Measurements from ENCODE around the gene CRB2. TPM values are rescaled to one million over a fixed set of nuclear protein-coding genes. Genes with fewer than 3 reads are reported as not detected.
A peak's percentile ranks its signal among the peaks of the same experiment; 100 is the strongest.

The CRB2 gene
- polyA plus RNA-seq, 1 experiment: not detected

- Histone ChIP-seq H3K27ac (ENCODE audit: low read depth, low read length) (no peak overlapping the region), H3K27me3 (ENCODE audit: control insufficient read depth, insufficient read depth, low read length) (peaks cover 37% of the 10 kb centered on the region), H3K9me3 (ENCODE audit: control insufficient read depth, insufficient read depth, low read length) (no peaks in the 10 kb centered on the region; the same call in 1 of the 2 replicates), H3K4me3 (ENCODE audit: low read depth, low read length) (no peak overlapping the region)
- ChIA-PET CTCF (interaction anchor here (1.0 to 12.9 kb wide), 19 partner anchors 8 to 313 kb away, joined by 3 to 158 read pairs (median 6); no protein-coding TSS in a partner anchor), POLR2A (interaction anchor here (0.5 kb wide), 1 partner anchor 115 kb away, joined by 6 read pairs; no protein-coding TSS in a partner anchor)
- DNase-seq (ENCODE audit: low read depth, low spot score): no peak
- TF ChIP-seq CTCF (IDR thresholded peaks at IDR 0.05; ENCODE audit: low read depth, low read length): no peak
Measured at GRCh38 chr9:123349033-123349432, 7.0 kb upstream of the CRB2 start.

DNA sequence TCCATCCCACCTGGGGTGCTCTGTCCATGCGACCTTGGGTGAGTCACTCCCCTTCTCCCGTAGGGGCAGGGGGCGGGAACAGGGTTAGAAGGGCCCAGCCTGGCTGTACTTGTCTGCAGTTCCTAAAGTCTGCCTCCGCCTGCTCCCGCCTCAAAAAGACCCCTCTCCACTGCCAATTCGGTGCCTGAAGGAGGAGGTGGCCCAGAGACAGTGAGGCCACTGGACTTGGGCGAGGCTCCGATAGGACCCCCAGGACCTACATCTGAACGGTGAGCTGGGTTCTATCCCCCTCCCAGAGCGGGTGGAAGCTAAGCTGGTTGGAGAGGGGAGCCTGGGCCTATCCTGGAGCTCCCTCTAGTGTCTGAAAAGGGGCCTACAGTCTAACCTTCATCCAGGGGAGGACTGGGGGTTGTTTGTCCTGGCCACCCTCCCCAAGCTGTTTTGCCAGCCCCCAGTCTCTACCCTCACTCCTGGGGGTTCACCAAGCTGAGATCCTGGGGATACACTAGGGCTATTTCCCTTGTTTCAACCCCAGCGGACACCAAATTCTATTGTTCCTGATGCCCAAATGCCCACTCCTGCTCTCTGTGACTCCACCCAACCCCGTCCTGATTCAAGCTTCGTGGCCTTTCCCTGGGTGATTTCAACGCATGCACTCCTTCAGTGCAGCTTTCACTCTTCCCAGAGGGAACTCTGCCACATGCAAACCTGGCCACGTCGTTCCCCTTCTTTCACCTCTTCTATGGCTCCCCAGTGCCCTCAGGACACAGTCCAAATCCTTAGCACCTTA, 6.1 kb upstream of the CRB2 start:
- Histone ChIP-seq H3K27me3 (ENCODE audit: control insufficient read depth, insufficient read depth, low read length) (peaks cover 36% of the 10 kb centered on the region), H3K9me3 (ENCODE audit: control insufficient read depth, insufficient read depth, low read length) (no peaks in the 10 kb centered on the region; the same call in 1 of the 2 replicates), H3K27ac (ENCODE audit: low read depth, low read length) (no peak overlapping the region), H3K4me3 (ENCODE audit: low read depth, low read length) (no peak overlapping the region)
- TF ChIP-seq CTCF (IDR thresholded peaks at IDR 0.05; ENCODE audit: low read depth, low read length): peak; percentile 99
- ChIA-PET CTCF (interaction anchor here (0.5 to 12.9 kb wide), 41 partner anchors 9 to 538 kb away, joined by 3 to 158 read pairs (median 4); partner anchors contain the start of gene ZBTB26), POLR2A (interaction anchor here (0.5 to 0.9 kb wide), 2 partner anchors 116 to 522 kb away, joined by 4 to 6 read pairs; no protein-coding TSS in a partner anchor)
- DNase-seq (ENCODE audit: low read depth, low spot score): peak; percentile 13

GRCh38 chr9:123350590-123351310, 5.2 kb upstream of the CRB2 start:
- Histone ChIP-seq H3K9me3 (ENCODE audit: control insufficient read depth, insufficient read depth, low read length) (no peaks in the 10 kb centered on the region; the same call in 1 of the 2 replicates), H3K27ac (ENCODE audit: low read depth, low read length) (no peak overlapping the region), H3K4me3 (ENCODE audit: low read depth, low read length) (no peak overlapping the region), H3K27me3 (ENCODE audit: control insufficient read depth, insufficient read depth, low read length) (peaks cover 39% of the 10 kb centered on the region)
- ChIA-PET POLR2A (interaction anchor here (0.6 kb wide), 1 partner anchor 241 kb away, joined by 3 read pairs; no protein-coding TSS in a partner anchor), CTCF (interaction anchor here (0.7 to 12.9 kb wide), 26 partner anchors 8 to 532 kb away, joined by 3 to 158 read pairs (median 4); no protein-coding TSS in a partner anchor)
- no peak for DNase-seq (ENCODE audit: low read depth, low spot score)
- TF ChIP-seq CTCF (IDR thresholded peaks at IDR 0.05; ENCODE audit: low read depth, low read length): no peak

DNA sequence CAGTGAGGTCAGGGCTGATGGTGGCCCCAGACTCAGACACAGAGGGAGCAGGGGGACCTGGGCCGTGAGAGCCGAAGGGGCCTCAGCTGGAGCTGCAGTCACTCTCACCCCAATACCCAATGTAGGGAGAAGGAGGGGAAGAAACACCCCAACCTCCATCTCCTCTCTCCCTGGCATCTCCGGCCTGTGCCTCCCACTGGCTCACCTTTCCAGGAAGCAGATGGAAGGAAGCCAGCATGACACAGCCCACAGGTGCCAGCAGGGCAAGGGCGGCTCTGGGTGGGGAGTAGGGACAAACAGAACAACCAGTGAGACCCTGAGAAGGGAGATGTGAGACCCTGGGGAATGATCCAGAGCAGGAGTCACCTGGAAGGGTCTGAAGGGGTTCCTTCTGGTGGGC, 3.0 kb upstream of the CRB2 start:
- ChIA-PET CTCF (interaction anchor here (1.4 to 12.9 kb wide), 2 partner anchors 31 to 272 kb away, joined by 4 to 158 read pairs; no protein-coding TSS in a partner anchor), POLR2A (no interaction called here)
- Histone ChIP-seq H3K27ac (ENCODE audit: low read depth, low read length) (no peak overlapping the region), H3K4me3 (ENCODE audit: low read depth, low read length) (no peak overlapping the region), H3K9me3 (ENCODE audit: control insufficient read depth, insufficient read depth, low read length) (no peaks in the 10 kb centered on the region), H3K27me3 (ENCODE audit: control insufficient read depth, insufficient read depth, low read length) (peaks cover 50% of the 10 kb centered on the region)
- DNase-seq (ENCODE audit: low read depth, low spot score): no peak
- no peak for TF ChIP-seq CTCF (IDR thresholded peaks at IDR 0.05; ENCODE audit: low read depth, low read length)

All from AG04450 (cell line).